Parathyroid adenoma (tissue), 2 donors: ENCODE results near the gene CHST10.

Source experiments
- H2AFZ ChIP-seq: fragments of 300-600 bp; sonication (generic); one replicate; pipeline ENCODE4 v1.7.0; 2017; ENCODE audit warnings: antibody characterized with exemption, mild to moderate bottlenecking
- H3K27ac ChIP-seq: fragments of 300-600 bp; sonication (generic); one replicate; pipeline ENCODE4 v1.7.0; 2017
- H3K27me3 ChIP-seq: fragments of 300-600 bp; sonication (generic); one replicate; pipeline ENCODE4 v1.7.0; 2017; ENCODE audit warnings: low read length; ENCODE audit not compliant: control insufficient read depth, insufficient read depth
- H3K36me3 ChIP-seq: fragments of 300-600 bp; sonication (generic); one replicate; pipeline ENCODE4 v1.7.0; 2017; ENCODE audit warnings: low read length; ENCODE audit not compliant: control insufficient read depth, insufficient read depth
- H3K4me1 ChIP-seq: fragments of 300-600 bp; sonication (generic); one replicate; pipeline ENCODE4 v1.7.0; 2017; ENCODE audit warnings: control low read depth
- H3K4me2 ChIP-seq: fragments of 300-600 bp; sonication (generic); one replicate; pipeline ENCODE4 v1.7.0; 2017; ENCODE audit warnings: low read length
- H3K4me3 ChIP-seq: fragments of 300-600 bp; sonication (generic); one replicate; pipeline ENCODE4 v1.7.0; 2017; ENCODE audit warnings: low read depth, low read length
- H3K79me2 ChIP-seq: fragments of 300-600 bp; sonication (generic); one replicate; pipeline ENCODE4 v1.7.0; 2017; ENCODE audit warnings: control low read depth
- H3K9ac ChIP-seq: fragments of 300-600 bp; sonication (generic); one replicate; pipeline ENCODE4 v1.7.0; 2017; ENCODE audit warnings: mild to moderate bottlenecking
- H3K9me3 ChIP-seq: fragments of 300-600 bp; sonication (generic); one replicate; pipeline ENCODE4 v1.7.0; 2017; ENCODE audit warnings: low read length; ENCODE audit not compliant: control insufficient read depth
- CTCF ChIP-seq: fragments of 300-600 bp; sonication (generic); IDR thresholded peaks from one replicate; pipeline ENCODE4 v1.7.0; 2017; ENCODE audit warnings: antibody characterized with exemption, mild to moderate bottlenecking
- donor health status: primary hyperparathyroidism.

The CHST10 gene

DNA sequence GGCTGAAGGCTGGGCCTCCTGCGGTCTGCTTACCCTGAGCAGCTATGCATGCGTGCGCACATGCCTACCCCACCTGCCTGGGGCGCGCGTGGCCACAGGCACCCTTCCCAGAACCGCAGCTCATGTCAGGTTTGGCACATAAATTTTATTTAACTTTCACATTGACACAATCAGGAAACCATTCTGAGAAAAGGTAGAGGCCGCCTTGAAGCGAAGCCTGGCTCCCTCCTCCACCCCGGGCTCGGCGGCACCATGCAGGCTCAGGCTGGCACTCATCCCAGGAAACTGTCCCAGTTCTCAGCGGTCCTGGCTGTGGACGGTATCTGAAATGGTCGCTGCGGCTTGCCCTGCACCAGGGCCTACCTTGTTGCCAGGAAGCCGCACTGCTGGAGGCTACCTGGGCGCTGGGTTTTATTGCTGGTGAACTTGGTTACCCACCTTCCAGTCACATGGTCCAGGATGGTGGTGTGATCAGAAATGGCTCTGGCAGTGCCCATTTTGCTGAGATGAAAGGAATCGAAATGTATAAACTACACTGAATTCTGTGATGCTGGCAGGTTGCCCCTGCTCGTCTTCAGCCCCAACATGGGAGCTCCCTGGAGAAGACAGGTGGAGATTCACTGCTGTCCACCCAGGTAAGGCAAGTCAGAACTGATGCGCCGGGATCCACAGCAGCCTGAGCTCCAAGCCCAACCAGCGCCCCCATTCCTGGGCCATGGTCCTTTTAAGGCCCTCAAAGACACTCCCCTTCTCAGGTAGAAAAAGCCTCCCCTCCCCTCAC is 25.5 kb downstream of the CHST10 start:
- no peak overlapping the region for H3K4me3 ChIP-seq
- TF ChIP-seq CTCF, result no peak
- H3K27me3 ChIP-seq, result no peaks in the 10 kb centered on the region
- H3K9ac ChIP-seq, result no peak overlapping the region
- no peaks in the 10 kb centered on the region for H3K9me3 ChIP-seq
- H3K4me1 ChIP-seq, result peaks cover 7% of the 10 kb centered on the region
- H3K27ac ChIP-seq, result no peak overlapping the region
- H3K79me2 ChIP-seq, result no peaks in the 10 kb centered on the region
- H2AFZ ChIP-seq, result no peak overlapping the region
- no peak overlapping the region for H3K4me2 ChIP-seq
- no peaks in the 10 kb centered on the region for H3K36me3 ChIP-seq

DNA sequence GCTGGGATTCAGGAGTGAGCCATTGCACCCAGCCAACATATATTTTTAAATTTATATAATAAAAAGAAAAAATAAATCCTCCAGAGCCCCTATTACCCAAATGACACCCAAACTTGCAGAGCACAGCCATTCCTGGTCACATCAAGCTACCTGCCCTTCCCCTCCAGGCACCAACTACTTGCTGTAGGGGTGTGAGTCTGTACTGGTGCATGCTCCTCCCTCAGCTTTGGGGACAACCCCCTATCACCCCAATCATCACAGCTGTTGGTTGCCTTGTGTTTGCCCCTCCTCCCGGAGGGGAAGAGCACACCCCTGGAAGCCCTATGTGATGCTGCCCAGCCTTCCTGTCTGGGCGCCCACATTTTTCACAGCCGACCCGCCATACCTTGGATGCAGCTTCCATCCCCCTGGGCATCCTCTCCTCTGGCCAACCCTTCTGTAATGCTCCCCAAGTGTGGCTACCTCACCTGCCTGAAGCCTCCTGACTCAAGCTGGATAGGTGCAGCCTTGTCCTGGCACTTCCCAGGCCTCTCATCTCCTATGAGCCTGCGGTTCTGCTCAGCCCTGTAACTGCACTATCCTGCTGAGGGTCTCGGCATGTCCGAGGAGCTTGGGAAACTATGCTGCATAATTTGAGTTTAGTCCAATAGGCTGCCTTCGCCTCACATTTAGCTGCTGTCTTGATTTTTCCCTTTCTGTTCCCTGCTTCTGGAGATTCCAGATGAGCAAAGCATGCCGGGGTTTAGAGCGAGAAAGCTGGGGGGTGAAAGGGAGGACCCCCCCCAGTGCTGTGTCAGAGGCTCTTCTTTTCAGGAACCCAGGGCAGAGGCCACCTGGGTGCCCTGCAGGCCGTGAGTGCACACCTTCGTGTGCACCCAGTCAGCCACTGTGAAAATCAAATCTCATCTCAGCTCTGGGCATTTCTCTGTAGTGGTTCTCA is 27.2 kb downstream of the CHST10 start:
- Histone ChIP-seq H3K79me2 (no peaks in the 10 kb centered on the region), H3K4me3 (no peak overlapping the region), H3K9me3 (no peaks in the 10 kb centered on the region), H3K4me2 (no peak overlapping the region), H3K36me3 (no peaks in the 10 kb centered on the region), H3K9ac (no peak overlapping the region), H3K27me3 (no peaks in the 10 kb centered on the region), H3K4me1 (peaks cover 7% of the 10 kb centered on the region), H3K27ac (no peak overlapping the region), H2AFZ (no peak overlapping the region)
- no peak for TF ChIP-seq CTCF

DNA sequence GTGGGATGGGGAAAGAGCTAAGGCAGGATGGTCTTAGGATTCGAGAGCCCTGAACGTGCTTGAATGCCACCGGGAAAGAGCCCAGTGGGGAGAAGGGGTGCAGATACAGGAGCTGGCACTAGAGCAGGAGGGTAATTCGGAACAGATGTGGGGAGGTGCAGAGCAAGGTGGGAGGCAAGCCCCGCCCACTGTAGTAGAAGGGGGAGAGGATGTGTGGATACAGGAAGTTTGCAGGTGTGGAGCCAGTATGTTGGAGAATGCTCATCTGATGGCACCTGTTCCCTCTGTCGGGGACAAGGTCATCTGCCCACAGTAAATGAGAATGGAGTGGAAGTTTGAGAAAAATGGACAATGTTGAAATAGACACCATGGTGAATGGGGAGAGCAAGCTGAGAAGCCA is 28.8 kb downstream of the CHST10 start:
- Histone ChIP-seq H3K9me3 (no peaks in the 10 kb centered on the region), H3K27me3 (no peaks in the 10 kb centered on the region), H3K9ac (no peak overlapping the region), H2AFZ (no peak overlapping the region), H3K79me2 (no peaks in the 10 kb centered on the region), H3K4me3 (no peak overlapping the region), H3K4me1 (peaks cover 5% of the 10 kb centered on the region), H3K4me2 (no peak overlapping the region), H3K36me3 (no peaks in the 10 kb centered on the region), H3K27ac (no peak overlapping the region)
- TF ChIP-seq CTCF, result no peak

DNA sequence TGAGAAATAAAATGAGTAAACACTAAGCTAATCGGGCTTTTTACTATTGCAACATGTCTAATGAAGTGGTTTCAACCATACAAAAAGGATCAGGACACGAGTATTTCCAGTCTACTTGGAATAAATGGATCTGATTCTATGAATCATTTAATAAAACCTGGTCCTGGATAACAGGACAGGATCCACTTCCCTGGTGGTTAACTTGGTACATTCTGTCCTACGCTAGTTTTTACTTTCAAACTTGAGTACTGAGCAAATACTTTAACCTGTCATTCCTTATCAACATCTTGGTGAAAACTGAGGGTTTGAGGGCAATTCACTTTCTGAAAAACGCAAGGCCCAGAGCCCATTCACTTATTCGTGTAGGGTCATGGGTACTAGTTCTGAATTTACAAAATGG is 33.5 kb downstream of the CHST10 start:
- Histone ChIP-seq H3K27me3 (no peaks in the 10 kb centered on the region), H3K4me2 (no peak overlapping the region), H3K9ac (no peak overlapping the region), H3K36me3 (no peaks in the 10 kb centered on the region), H3K4me1 (no peaks in the 10 kb centered on the region), H2AFZ (no peak overlapping the region), H3K9me3 (no peaks in the 10 kb centered on the region), H3K27ac (no peak overlapping the region), H3K79me2 (no peaks in the 10 kb centered on the region), H3K4me3 (no peak overlapping the region)
- TF ChIP-seq CTCF, result no peak
